GM23338 (cell line): Measurements from ENCODE around the gene ANKIB1. TPM values are rescaled to one million over a fixed set of nuclear protein-coding genes. Genes with fewer than 3 reads are reported as not detected.

Experiments
- ATAC-seq: fragments of 200-7000 bp; cut with Tn5 transposase; 3 replicates; pipeline ENCODE4 v1.9.1; 2020
- DNase-seq: peaks from one replicate; pipeline ENCODE4 v3.0.0-alpha.2; 2015; ENCODE audit warnings: low spot score
- H2AFZ ChIP-seq: fragments of 200-600 bp; sonication (generic); 2 replicates; pipeline ENCODE4 v1.8.0; 2016; ENCODE audit warnings: antibody characterized with exemption, mild to moderate bottlenecking, moderate library complexity
- H3F3A ChIP-seq: fragments of 200-600 bp; sonication (generic); replicated peaks from 2 replicates; pipeline ENCODE4 v1.8.0; 2017; ENCODE audit warnings: antibody characterized with exemption, mixed run types, low read depth
- H3K27ac ChIP-seq: fragments of 200-600 bp; sonication (generic); 2 replicates; pipeline ENCODE4 v1.6.1; 2016; ENCODE audit warnings: low read depth
- H3K27me3 ChIP-seq: fragments of 200-600 bp; sonication (generic); 2 replicates; pipeline ENCODE4 v1.8.0; 2016; ENCODE audit warnings: mild to moderate bottlenecking, mixed run types, moderate library complexity; ENCODE audit not compliant: insufficient read depth
- H3K36me3 ChIP-seq: fragments of 200-600 bp; sonication (generic); 2 replicates; pipeline ENCODE4 v1.8.0; 2016; ENCODE audit warnings: mild to moderate bottlenecking; ENCODE audit not compliant: insufficient read depth
- H3K4me1 ChIP-seq: fragments of 200-600 bp; sonication (generic); 2 replicates; pipeline ENCODE4 v1.8.0; 2016; ENCODE audit warnings: mild to moderate bottlenecking, moderate library complexity; ENCODE audit not compliant: insufficient read depth
- H3K4me2 ChIP-seq: fragments of 200-600 bp; sonication (generic); 2 replicates; pipeline ENCODE4 v1.7.1; 2017; ENCODE audit warnings: mixed run types
- H3K4me3 ChIP-seq: fragments of 200-600 bp; sonication (generic); 2 replicates; pipeline ENCODE4 v1.6.1; 2016; ENCODE audit warnings: mixed run types
- H3K79me2 ChIP-seq: fragments of 200-600 bp; sonication (generic); replicated peaks from 2 replicates; pipeline ENCODE4 v1.8.0; 2017; ENCODE audit warnings: mild to moderate bottlenecking; ENCODE audit not compliant: insufficient read depth
- H3K9me2 ChIP-seq: fragments of 200-600 bp; sonication (generic); 2 replicates; pipeline ENCODE4 v1.8.0; 2017; ENCODE audit not compliant: insufficient read depth
- H4K20me1 ChIP-seq: fragments of 200-600 bp; sonication (generic); replicated peaks from 2 replicates; pipeline ENCODE4 v1.8.0; 2017; ENCODE audit warnings: mild to moderate bottlenecking; ENCODE audit not compliant: insufficient read depth
- H3K27ac Mint-ChIP-seq: 2 replicates; pipeline ENCODE4 v1.8.0; 2020; ENCODE audit warnings: inconsistent platforms, mild to moderate bottlenecking, moderate library complexity, mixed read lengths
- H3K27me3 Mint-ChIP-seq: 3 replicates; pipeline ENCODE4 v1.8.0; 2022; ENCODE audit warnings: low read depth, mild to moderate bottlenecking, moderate library complexity, mixed read lengths, inconsistent platforms; ENCODE audit not compliant: insufficient read depth, poor library complexity
- H3K36me3 Mint-ChIP-seq: 3 replicates; pipeline ENCODE4 v1.8.0; 2021; ENCODE audit warnings: low read depth, mild to moderate bottlenecking, inconsistent platforms, moderate library complexity, mixed read lengths
- H3K4me1 Mint-ChIP-seq: 3 replicates; pipeline ENCODE4 v1.8.0; 2020; ENCODE audit warnings: mild to moderate bottlenecking, inconsistent platforms, mixed read lengths
- H3K4me3 Mint-ChIP-seq: 3 replicates; pipeline ENCODE4 v1.8.0; 2021; ENCODE audit warnings: moderate library complexity, mild to moderate bottlenecking, inconsistent platforms, mixed read lengths
- H3K9me3 Mint-ChIP-seq: 3 replicates; pipeline ENCODE4 v1.8.0; 2020; ENCODE audit warnings: moderate library complexity, mild to moderate bottlenecking, inconsistent platforms, mixed read lengths
- CREB1 ChIP-seq: fragments of 250-450 bp; sonication (Bioruptor Pico); IDR thresholded peaks from 2 replicates; pipeline ENCODE4 v1.5.0; 2020; ENCODE audit warnings: low read depth, mild to moderate bottlenecking, moderate library complexity
- EZH2 ChIP-seq: fragments of 200-600 bp; sonication (generic); IDR thresholded peaks from one replicate; pipeline ENCODE4 v1.8.0; 2017; ENCODE audit warnings: antibody characterized with exemption, mild to moderate bottlenecking, low read depth; ENCODE audit not compliant: unreplicated experiment
- EZH2phosphoT487 ChIP-seq: fragments of 200-600 bp; sonication (generic); IDR thresholded peaks from one replicate; pipeline ENCODE4 v1.8.1; 2018; ENCODE audit warnings: antibody characterized with exemption; ENCODE audit not compliant: unreplicated experiment
- JUNB ChIP-seq: IDR thresholded peaks from one replicate; pipeline ENCODE4 v1.6.1; 2016; ENCODE audit warnings: antibody characterized with exemption; ENCODE audit not compliant: unreplicated experiment
- NANOG ChIP-seq: IDR thresholded peaks from 2 replicates; pipeline ENCODE4 v1.6.1; 2016; ENCODE audit warnings: antibody characterized with exemption, borderline replicate concordance
- POLR2AphosphoS5 ChIP-seq: IDR thresholded peaks from 2 replicates; pipeline ENCODE4 v1.6.1; 2016; ENCODE audit warnings: antibody characterized with exemption, low read depth
- STAT1 ChIP-seq: IDR thresholded peaks from one replicate; pipeline ENCODE4 v1.6.1; 2016; ENCODE audit warnings: antibody characterized with exemption; ENCODE audit not compliant: unreplicated experiment
- ZNF114 ChIP-seq: fragments of 250-450 bp; sonication (Bioruptor Pico); IDR thresholded peaks from 2 replicates; pipeline ENCODE4 v1.5.0; 2020; ENCODE audit warnings: mild to moderate bottlenecking, moderate library complexity
- ZNF331 ChIP-seq: fragments of 250-450 bp; sonication (Bioruptor Pico); IDR thresholded peaks from 2 replicates; pipeline ENCODE4 v1.5.0; 2020; ENCODE audit warnings: low read depth, mild to moderate bottlenecking, moderate library complexity
- polyA plus RNA-seq: library from polyadenylated mRNA; unstranded; fragments of >200 nt; fragmentation: Nextera tagmentation; extraction: Ambion mirVana; gene quantifications from 2 replicates; pipeline ENCODE4 v1.2.1, GENCODE V29; 2016
- total RNA-seq: library from RNA; depleted of rRNA; stranded (reverse); fragments of >200 nt; shearing (Covaris generic); gene quantifications from 2 replicates; pipeline ENCODE4 v1.2.3, GENCODE V29; 2014
- TF ChIP-seq, protein P1 (sequence below): IDR thresholded peaks from 2 replicates; pipeline ENCODE4 v1.6.1; 2016; ENCODE audit warnings: antibody characterized with exemption
- TF ChIP-seq, protein P2 (sequence below): IDR thresholded peaks from one replicate; pipeline ENCODE4 v1.6.1; 2018; ENCODE audit warnings: antibody characterized with exemption; ENCODE audit not compliant: unreplicated experiment
- TF ChIP-seq, protein P3 (sequence below), 2 experiments: fragments of 200-600 bp in 1 of 2; sonication (generic) in 1 of 2; conservative IDR thresholded peaks; 2 replicates each; pipeline versions ENCODE4 v1.5.1 to v1.6.1; 2016 to 2017; ENCODE audit warnings: antibody characterized with exemption in 2 of 2, low read depth in 2 of 2, mild to moderate bottlenecking in 2 of 2, moderate library complexity in 1 of 2
- TF ChIP-seq, protein P4 (sequence below): fragments of 250-450 bp; sonication (Bioruptor Pico); IDR thresholded peaks from 2 replicates; pipeline ENCODE4 v1.5.0; 2020; ENCODE audit warnings: mild to moderate bottlenecking, moderate library complexity

The ANKIB1 gene
- total and polyA plus RNA-seq, 2 experiments from 2014 or later: 19.1 to 40.3 TPM

DNA sequence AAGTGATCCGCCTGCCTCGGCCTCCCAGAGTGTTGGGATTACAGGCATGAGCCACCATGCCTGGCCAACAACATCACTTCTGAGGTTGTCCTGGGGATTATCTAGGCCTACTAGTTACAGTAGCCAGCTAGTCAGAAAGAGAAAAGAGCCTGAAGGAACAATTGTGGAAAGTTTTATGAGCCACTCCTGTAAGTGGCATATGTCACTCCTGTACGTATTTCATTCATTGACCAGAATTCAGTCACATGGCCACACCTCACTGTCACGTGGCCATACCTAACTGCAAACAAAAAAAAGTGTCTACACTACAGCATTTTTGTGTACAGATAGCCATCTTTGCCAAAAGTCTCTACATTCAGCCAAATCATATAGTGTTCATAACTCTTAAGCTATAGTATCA lies 85.7 kb downstream of the ANKIB1 start:
- ATAC-seq (no peak), DNase-seq (no peak)
- Histone ChIP-seq H3K27me3 (no peaks in the 10 kb centered on the region), H2AFZ (no peak overlapping the region), H3K79me2 (no peaks in the 10 kb centered on the region), H3K36me3 (no peaks in the 10 kb centered on the region), H4K20me1 (no peaks in the 10 kb centered on the region), H3K9me2 (no peaks in the 10 kb centered on the region), H3K4me3 (no peak overlapping the region), H3F3A (no peaks in the 10 kb centered on the region), H3K4me1 (no peaks in the 10 kb centered on the region), H3K27ac (no peak overlapping the region), H3K4me2 (no peak overlapping the region)
- no peak for TF ChIP-seq STAT1
- TF ChIP-seq, protein P1, sequence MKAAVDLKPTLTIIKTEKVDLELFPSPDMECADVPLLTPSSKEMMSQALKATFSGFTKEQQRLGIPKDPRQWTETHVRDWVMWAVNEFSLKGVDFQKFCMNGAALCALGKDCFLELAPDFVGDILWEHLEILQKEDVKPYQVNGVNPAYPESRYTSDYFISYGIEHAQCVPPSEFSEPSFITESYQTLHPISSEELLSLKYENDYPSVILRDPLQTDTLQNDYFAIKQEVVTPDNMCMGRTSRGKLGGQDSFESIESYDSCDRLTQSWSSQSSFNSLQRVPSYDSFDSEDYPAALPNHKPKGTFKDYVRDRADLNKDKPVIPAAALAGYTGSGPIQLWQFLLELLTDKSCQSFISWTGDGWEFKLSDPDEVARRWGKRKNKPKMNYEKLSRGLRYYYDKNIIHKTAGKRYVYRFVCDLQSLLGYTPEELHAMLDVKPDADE: no peak
- TF ChIP-seq ZNF114: no peak
- no peak for TF ChIP-seq POLR2AphosphoS5
- TF ChIP-seq CREB1 (CRISPR knock-in tag): no peak
- no peak for TF ChIP-seq EZH2phosphoT487
- no peak for TF ChIP-seq EZH2
- no peak for TF ChIP-seq ZNF331 (CRISPR knock-in tag)
- no peak for TF ChIP-seq JUNB
- no peak for TF ChIP-seq NANOG
- TF ChIP-seq, protein P2, sequence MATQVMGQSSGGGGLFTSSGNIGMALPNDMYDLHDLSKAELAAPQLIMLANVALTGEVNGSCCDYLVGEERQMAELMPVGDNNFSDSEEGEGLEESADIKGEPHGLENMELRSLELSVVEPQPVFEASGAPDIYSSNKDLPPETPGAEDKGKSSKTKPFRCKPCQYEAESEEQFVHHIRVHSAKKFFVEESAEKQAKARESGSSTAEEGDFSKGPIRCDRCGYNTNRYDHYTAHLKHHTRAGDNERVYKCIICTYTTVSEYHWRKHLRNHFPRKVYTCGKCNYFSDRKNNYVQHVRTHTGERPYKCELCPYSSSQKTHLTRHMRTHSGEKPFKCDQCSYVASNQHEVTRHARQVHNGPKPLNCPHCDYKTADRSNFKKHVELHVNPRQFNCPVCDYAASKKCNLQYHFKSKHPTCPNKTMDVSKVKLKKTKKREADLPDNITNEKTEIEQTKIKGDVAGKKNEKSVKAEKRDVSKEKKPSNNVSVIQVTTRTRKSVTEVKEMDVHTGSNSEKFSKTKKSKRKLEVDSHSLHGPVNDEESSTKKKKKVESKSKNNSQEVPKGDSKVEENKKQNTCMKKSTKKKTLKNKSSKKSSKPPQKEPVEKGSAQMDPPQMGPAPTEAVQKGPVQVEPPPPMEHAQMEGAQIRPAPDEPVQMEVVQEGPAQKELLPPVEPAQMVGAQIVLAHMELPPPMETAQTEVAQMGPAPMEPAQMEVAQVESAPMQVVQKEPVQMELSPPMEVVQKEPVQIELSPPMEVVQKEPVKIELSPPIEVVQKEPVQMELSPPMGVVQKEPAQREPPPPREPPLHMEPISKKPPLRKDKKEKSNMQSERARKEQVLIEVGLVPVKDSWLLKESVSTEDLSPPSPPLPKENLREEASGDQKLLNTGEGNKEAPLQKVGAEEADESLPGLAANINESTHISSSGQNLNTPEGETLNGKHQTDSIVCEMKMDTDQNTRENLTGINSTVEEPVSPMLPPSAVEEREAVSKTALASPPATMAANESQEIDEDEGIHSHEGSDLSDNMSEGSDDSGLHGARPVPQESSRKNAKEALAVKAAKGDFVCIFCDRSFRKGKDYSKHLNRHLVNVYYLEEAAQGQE: no peak
- TF ChIP-seq, protein P3, sequence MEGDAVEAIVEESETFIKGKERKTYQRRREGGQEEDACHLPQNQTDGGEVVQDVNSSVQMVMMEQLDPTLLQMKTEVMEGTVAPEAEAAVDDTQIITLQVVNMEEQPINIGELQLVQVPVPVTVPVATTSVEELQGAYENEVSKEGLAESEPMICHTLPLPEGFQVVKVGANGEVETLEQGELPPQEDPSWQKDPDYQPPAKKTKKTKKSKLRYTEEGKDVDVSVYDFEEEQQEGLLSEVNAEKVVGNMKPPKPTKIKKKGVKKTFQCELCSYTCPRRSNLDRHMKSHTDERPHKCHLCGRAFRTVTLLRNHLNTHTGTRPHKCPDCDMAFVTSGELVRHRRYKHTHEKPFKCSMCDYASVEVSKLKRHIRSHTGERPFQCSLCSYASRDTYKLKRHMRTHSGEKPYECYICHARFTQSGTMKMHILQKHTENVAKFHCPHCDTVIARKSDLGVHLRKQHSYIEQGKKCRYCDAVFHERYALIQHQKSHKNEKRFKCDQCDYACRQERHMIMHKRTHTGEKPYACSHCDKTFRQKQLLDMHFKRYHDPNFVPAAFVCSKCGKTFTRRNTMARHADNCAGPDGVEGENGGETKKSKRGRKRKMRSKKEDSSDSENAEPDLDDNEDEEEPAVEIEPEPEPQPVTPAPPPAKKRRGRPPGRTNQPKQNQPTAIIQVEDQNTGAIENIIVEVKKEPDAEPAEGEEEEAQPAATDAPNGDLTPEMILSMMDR (conservative IDR thresholded peaks at IDR 0.05; ENCODE audit: low read depth in 2 of 2): no peak
- TF ChIP-seq, protein P4, sequence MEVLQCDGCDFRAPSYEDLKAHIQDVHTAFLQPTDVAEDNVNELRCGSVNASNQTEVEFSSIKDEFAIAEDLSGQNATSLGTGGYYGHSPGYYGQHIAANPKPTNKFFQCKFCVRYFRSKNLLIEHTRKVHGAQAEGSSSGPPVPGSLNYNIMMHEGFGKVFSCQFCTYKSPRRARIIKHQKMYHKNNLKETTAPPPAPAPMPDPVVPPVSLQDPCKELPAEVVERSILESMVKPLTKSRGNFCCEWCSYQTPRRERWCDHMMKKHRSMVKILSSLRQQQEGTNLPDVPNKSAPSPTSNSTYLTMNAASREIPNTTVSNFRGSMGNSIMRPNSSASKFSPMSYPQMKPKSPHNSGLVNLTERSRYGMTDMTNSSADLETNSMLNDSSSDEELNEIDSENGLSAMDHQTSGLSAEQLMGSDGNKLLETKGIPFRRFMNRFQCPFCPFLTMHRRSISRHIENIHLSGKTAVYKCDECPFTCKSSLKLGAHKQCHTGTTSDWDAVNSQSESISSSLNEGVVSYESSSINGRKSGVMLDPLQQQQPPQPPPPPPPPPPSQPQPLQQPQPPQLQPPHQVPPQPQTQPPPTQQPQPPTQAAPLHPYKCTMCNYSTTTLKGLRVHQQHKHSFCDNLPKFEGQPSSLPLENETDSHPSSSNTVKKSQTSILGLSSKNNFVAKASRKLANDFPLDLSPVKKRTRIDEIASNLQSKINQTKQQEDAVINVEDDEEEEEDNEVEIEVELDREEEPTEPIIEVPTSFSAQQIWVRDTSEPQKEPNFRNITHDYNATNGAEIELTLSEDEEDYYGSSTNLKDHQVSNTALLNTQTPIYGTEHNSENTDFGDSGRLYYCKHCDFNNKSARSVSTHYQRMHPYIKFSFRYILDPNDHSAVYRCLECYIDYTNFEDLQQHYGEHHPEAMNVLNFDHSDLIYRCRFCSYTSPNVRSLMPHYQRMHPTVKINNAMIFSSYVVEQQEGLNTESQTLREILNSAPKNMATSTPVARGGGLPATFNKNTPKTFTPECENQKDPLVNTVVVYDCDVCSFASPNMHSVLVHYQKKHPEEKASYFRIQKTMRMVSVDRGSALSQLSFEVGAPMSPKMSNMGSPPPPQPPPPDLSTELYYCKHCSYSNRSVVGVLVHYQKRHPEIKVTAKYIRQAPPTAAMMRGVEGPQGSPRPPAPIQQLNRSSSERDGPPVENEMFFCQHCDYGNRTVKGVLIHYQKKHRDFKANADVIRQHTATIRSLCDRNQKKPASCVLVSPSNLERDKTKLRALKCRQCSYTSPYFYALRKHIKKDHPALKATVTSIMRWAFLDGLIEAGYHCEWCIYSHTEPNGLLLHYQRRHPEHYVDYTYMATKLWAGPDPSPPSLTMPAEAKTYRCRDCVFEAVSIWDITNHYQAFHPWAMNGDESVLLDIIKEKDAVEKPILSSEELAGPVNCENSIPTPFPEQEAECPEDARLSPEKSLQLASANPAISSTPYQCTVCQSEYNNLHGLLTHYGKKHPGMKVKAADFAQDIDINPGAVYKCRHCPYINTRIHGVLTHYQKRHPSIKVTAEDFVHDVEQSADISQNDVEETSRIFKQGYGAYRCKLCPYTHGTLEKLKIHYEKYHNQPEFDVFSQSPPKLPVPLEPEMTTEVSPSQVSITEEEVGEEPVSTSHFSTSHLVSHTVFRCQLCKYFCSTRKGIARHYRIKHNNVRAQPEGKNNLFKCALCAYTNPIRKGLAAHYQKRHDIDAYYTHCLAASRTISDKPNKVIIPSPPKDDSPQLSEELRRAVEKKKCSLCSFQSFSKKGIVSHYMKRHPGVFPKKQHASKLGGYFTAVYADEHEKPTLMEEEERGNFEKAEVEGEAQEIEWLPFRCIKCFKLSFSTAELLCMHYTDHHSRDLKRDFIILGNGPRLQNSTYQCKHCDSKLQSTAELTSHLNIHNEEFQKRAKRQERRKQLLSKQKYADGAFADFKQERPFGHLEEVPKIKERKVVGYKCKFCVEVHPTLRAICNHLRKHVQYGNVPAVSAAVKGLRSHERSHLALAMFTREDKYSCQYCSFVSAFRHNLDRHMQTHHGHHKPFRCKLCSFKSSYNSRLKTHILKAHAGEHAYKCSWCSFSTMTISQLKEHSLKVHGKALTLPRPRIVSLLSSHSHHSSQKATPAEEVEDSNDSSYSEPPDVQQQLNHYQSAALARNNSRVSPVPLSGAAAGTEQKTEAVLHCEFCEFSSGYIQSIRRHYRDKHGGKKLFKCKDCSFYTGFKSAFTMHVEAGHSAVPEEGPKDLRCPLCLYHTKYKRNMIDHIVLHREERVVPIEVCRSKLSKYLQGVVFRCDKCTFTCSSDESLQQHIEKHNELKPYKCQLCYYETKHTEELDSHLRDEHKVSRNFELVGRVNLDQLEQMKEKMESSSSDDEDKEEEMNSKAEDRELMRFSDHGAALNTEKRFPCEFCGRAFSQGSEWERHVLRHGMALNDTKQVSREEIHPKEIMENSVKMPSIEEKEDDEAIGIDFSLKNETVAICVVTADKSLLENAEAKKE (CRISPR knock-in tag): no peak
- Mint-ChIP-seq H3K4me1 (peaks cover 1% of the 10 kb centered on the region; the same call in 2 of the 3 replicates), H3K27ac (no peak overlapping the region), H3K36me3 (peaks cover 5% of the 10 kb centered on the region; the same call in 2 of the 3 replicates), H3K27me3 (no peaks in the 10 kb centered on the region), H3K9me3 (0 out of 3 replicates have a peak, but pooled peaks cover 4% of the 10 kb centered on the region), H3K4me3 (no peak overlapping the region)
